ENCODE results near the gene USP17L25.
"Not testable (repeated sequence)": the region's sequence is repeated elsewhere in the genome, so short reads cannot be mapped to it uniquely, and the experiment has no call there.

GRCh38 chr4:9324865-9325264 is 4.8 kb upstream of the USP17L25 start, which contains the start of gene USP17L24:
- not testable (repeated sequence) for TF ChIP-seq FOXJ3 (CRISPR knock-in tag; IDR thresholded peaks at IDR 0.05); CHD2 (IDR thresholded peaks at IDR 0.05; ENCODE audit: low read length, partially characterized antibody); CTCF (IDR thresholded peaks at IDR 0.05); EZH2phosphoT487 (IDR thresholded peaks at IDR 0.05; ENCODE audit: borderline replicate concordance, low read depth); YY1 (IDR thresholded peaks at IDR 0.05; ENCODE audit: low read depth); POLR2AphosphoS5 (IDR thresholded peaks at IDR 0.05; ENCODE audit: low read depth, low read length); GABPA (IDR thresholded peaks at IDR 0.05; ENCODE audit: low read depth); MAX (IDR thresholded peaks at IDR 0.05; ENCODE audit: low read depth); JUND (IDR thresholded peaks at IDR 0.05); RFX5 (IDR thresholded peaks at IDR 0.05; ENCODE audit: low read length)

All from SK-N-SH (cell line).